GM21423 (cell line): ENCODE measurements around the gene ATAD3B.
"Not testable (repeated sequence)": the region's sequence is repeated elsewhere in the genome, so short reads cannot be mapped to it uniquely, and the experiment has no call there.

ENCODE experiments used
- ATAC-seq: cut with Tn5 transposase; IDR thresholded peaks from one replicate; pipeline ENCODE4 v1.9.1; 2021; ENCODE audit warnings: mild to moderate bottlenecking, moderate library complexity; ENCODE audit not compliant: unreplicated experiment

Gene ATAD3B

DNA sequence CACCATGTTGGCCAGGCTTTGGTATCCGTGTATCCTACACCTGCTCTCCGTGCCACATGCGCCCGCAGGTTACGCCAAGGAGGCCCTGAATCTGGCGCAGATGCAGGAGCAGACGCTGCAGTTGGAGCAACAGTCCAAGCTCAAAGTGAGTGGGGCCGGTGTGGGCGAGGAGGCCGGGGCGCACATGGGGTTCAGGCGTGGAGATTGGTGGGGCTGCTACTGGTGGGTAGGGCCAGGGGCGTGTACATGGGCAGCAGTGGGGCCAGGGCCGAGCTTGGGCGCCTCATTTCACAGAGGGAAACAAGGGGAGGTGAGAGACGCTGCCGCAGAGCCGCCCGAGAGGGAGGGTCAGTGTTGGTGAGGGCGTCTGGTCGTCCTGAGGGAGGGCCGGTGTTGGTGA lies 5.6 kb downstream of the ATAD3B start:
- no peak for ATAC-seq

DNA sequence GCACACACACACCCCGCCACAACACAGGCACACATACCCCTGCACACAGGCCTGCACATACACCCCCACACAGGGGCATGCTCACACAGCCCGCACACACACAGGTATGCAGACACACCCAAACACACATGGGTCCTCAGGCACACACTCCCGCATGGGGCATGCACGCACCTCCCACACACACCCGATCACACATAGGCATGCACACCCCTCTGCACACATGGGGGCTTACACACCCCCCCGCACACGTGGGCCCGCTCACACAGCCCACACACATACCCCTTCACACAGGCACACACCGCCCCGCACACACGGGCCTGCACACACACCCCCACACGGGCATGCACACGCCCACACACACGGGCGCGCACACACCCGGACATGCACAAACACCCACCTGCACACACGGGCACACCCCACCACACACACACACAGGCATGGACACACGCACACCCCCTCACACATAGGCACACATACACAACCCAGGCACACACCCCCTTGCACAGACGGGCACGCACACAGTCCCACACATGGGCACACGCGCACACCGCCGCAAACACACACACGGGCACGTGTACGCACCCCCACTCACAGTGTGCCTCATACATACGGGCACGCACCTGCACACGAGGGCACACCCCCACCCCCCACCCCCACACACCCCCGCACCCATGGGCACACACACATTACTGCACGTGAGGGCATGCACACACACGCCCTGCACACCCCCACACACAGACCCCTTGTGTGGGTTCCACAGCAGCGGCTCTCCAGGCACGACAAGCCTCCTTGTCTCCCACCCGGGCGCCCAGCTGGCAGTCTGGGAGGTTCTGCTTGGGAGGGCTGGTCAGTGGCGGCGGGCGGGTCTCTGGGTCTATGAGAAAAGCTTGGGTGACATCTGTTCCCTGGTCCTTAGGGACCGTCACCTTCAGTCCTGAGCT lies 8.3 kb downstream of the ATAD3B start:
- ATAC-seq = no peak

DNA sequence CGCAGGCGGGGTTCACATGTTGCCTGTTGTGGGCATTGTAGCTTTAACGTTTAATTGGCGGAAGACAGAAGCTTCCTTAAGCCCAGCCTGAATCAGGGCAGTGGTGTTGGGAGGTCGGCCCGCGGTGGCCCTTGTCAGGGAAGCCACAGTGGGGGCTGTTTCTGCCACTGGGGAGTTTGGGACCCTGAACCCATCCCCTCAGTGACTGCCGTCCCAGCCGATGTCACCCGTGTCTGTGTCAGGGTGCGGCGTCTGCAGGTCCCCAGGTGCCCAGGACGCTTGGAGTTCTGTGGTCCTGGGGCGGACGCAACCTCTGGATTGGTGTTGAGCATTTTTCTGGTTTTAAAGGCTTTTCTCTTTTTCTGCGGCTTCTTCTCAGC lies 8.9 kb downstream of the ATAD3B start:
- ATAC-seq = not testable (repeated sequence)

DNA sequence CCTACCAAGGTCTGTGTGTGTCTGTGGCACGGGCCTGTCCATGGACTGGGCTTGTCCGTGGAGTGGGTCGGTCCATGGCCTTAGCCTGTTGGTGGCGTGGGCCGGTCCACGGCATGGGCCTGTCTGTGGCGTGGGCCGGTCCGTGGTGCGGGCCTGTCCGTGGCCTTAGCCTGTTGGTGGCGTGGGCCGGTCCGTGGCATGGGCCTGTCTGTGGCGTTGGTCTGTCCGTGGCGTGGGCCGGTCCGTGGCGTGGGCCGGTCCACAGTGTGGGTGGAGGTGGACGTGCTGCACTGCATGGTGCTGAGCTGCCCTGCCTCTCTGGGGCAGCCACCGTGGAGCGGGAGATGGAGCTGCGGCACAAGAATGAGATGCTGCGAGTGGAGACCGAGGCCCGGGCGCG lies 10.2 kb downstream of the ATAD3B start:
- not testable (repeated sequence) for ATAC-seq

DNA sequence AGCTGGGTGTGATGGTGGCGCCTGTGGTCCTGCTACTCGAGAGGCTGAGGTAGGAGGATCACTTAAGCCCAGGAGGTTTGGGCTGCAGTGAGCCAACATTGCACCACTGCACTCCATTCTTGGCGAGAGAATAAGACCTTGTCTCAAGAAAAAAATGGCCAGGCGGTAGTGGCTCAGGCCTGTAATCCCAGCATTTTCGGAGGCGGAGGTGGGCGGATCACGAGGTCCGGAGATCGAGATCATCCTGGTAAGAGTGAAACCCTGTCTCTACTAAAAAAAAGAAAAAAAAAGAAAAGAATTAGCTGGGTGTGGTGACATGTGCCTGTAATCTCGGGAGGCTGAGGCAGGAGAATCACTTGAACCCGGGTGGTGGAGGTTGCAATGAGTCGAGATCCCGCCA lies 11.3 kb downstream of the ATAD3B start:
- ATAC-seq = no peak

DNA sequence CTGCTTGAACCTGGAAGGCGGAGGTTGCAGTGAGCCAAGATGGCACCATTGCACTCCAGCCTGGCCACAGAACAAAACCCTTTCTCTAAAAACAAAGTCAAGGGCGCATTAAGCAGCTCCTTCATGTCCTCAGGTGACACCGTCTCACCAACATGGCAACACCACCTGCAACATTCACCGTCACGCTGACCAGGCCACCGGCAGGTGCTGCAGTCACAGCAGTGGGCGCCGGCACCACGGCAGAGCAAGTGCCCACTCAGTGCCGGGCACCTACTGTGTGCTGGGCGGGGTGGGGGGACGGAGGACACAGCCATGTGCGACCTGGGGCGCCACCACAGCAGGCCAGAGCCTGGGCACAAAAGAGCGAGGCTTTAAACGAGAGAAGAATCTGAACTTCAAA lies 12.1 kb downstream of the ATAD3B start:
- ATAC-seq = no peak

DNA sequence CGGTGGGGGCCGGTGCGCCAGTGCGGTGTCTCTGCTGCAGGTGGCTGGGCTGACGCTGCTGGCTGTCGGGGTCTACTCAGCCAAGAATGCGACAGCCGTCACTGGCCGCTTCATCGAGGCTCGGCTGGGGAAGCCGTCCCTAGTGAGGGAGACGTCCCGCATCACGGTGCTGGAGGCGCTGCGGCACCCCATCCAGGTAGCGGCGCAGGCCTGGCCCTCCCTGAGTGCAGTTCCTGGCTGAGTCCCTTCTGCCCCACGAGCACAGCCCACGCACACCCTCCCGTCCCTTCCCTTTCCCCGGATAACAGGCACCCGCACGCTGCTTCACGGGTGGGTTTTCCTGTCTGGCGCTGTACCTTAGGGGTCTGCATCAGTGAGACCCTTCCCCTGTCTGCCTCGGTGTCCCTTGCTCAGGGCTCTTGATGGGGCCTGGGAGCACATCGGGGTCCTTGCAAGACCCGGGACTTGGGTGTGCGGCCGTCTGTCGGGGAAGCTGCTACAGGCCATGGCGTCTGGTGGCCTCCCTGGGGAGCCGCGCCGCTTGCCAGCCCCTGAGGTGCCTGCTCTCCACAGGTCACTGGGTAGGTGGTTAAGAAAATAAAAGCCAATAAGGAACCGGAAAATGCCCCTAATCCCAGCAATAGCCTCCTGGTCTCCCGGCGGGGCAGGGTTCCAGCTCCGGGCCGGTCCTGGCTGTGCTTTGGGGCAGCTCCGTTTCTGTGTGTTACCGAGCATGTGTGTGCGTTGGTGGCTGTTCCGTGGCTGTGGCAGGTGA lies 13.6 kb downstream of the ATAD3B start:
- not testable (repeated sequence) for ATAC-seq

DNA sequence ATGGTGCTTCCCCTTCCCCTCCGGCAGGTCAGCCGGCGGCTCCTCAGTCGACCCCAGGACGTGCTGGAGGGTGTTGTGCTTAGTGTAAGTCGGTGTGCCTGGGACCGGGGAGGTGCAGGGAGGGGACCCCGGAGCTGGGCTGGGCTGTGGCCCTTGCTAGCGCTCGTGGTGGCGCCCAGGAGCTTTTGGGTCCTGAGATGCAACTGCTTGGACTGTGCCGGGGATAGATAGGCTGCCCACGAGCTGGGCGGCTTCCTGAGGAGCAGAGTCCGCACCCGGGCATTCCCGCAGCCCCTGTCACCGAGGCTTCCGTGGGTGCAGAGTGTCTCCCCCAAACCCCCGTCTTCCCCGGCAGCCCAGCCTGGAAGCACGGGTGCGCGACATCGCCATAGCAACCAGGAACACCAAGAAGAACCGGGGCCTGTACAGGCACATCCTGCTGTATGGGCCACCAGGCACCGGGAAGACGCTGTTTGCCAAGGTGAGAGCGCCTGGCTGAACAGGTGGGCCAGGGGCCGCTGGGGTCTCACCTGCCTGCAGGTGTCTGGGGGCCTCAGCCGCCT lies 14.3 kb downstream of the ATAD3B start:
- ATAC-seq = not testable (repeated sequence)

DNA sequence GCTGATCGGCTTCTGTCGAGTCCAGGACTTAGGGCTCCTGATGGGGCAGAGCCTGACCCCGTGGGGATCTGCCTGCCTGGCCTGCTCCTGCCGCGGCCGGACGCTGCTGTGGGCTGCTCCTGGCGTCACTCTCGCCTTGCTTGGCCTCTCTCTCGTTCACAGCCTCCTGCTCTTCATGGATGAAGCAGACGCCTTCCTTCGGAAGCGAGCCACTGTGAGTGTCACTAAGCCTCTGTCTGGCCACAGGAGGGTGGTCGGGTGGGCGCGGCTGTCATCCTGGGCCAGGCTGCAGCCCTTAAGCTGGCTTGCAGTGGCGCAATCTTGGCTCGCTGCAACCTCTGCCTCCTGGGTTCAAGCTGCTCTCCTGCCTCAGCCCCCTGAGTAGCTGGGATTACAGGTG lies 16.1 kb downstream of the ATAD3B start:
- ATAC-seq = no peak

DNA sequence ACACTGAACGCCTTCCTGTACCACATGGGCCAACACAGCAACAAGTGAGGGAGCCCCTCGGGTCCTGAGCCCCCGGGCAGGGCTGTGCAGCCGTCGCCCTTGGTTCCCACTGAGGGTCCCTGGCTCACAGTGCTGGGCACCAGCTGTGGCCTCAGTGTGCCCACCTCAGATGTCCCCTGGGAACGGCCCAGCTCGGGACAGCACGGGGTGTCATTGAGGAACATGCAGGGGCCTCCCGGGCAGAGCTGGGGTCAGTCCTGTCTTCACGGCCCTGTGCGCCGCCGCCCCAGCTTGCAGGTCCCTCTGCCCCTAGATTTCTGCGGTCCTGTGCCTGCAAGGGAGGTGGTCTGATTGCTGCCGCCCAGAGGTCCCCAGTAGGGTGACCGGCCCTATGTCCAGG lies 17.7 kb downstream of the ATAD3B start:
- no peak for ATAC-seq

DNA sequence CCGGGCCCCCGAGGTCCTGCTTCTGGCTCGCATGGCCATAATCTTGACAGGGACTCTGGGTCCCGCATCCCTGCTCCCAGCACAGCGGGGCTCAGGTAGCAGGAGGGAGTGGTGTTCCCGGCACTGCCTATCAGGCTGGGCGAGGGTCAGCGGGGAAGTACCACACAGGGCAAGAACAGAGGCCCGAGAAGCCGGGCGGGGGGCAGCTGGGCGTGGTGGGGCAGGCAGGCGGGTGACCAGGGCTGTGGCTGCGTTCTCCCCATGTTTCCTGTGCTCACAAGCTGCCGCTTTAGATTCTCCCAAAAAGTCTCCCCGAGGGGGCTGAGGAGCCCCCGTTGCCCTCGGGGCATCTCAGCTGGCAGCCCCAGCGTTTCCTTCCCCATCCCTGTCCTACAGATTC lies 18.3 kb downstream of the ATAD3B start:
- no peak for ATAC-seq

DNA sequence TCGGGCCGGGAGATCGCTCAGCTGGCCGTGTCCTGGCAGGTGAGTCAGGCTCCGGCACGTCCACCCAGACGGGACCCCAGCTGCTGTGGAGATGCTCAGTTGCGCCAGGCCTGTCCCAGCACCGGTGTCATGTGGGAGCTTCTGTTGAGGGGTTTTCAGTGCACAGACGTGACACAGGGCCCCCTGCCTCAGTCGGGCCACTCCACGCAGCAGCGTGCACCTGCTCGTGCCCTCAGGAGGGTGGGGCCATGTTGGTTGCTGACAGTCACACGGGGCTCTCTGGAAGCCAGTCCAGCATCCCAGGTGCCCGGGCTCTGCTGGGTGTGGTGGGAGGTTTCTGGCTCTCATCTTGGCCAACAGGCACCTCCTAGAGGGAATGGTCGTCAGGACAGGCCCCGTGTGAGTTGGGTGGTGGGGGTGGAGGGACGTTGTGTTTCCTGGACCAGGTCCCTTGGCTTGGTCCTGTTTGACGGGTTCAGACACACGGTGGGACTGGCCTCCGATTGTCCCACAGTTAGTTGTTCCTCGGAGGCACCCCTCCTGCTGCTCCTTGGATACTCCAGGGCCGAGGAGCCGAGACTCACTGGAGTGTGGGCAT lies 19.2 kb downstream of the ATAD3B start:
- ATAC-seq = no peak

DNA sequence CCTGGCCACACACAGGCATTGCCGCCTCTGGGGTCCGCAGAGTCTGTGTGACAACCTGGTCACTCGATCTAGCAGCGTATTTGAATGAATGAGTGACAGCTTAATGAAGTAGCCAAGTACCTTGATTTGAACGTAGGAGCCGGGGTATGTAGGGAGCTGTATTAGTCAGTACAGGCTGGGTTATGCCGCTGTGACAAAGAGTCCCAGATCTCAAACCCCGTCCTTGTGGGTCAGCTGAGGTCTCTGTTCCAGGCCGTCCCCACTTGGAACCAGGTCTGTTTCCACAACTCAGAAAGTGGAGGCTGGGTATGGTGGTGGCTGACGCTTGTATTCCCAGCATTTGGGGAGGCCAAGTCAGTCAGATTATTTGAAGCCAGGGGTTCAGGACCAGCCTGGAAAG lies 20.0 kb downstream of the ATAD3B start:
- ATAC-seq = no peak

DNA sequence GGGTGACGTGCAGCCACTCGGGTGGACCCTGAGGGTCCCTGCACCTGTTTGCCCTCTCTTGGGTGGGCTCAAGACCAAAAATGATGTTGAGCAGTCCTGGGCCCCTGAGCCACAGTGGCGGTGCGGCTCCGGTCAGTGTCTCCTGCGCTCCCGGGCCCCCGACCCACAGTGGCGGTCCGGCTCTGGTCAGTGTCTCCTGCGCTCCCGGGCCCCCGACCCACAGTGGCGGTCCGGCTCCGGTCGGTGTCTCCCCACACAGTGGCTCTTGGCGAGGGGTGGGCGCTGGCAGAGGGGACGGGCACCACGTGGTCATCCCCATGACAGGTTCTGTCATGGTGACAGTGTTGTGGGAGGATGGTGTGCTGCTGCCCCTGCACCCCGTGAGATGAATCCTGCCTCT lies 22.7 kb downstream of the ATAD3B start:
- not testable (repeated sequence) for ATAC-seq

DNA sequence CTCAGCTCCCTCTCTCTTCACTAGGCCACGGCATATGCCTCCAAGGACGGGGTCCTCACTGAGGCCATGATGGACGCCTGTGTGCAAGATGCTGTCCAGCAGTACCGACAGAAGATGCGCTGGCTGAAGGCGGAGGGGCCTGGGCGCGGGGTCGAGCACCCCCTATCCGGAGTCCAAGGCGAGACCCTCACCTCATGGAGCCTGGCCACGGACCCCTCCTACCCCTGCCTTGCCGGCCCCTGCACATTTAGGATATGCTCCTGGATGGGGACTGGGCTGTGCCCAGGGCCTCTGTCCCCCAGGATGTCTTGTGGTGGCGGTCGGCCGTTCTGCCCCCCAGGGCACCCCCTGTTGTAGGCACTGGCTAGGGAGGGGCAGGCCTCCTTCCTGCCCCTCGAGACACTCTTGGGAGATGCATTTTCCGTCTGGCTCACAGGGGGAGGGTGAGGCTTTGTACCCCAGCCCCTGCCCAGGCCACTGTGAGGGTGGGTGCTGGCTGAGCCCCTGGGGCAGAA lies 24.0 kb downstream of the ATAD3B start:
- ATAC-seq = not testable (repeated sequence)

DNA sequence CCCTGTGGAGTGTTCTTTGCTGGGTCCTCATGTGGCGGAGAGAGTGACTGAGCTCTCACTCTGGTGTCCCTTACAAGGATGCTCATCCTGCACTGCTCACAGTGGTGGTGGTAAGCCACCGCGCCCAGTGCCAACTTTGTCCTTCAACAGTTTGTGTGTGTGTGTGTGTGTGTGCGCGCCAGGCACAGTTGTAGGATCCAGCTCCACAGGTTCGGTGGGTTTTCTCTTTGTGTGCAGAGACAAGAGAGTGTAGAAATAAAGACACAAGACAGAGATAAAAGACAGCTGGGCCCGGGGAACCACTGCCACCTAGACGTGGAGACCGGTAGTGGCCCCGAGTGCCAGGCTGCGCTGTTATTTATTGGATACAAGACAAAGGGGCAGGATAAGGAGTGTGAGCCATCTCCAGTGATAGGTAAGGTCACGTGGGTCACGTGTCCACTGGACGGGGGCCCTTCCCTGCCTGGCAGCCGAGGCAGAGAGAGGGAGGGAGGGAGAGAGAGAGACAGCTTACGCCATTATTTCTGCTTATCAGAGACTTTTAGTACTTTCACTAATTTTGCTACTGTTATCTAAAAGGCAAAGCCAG lies 33.3 kb downstream of the ATAD3B start:
- not testable (repeated sequence) for ATAC-seq

DNA sequence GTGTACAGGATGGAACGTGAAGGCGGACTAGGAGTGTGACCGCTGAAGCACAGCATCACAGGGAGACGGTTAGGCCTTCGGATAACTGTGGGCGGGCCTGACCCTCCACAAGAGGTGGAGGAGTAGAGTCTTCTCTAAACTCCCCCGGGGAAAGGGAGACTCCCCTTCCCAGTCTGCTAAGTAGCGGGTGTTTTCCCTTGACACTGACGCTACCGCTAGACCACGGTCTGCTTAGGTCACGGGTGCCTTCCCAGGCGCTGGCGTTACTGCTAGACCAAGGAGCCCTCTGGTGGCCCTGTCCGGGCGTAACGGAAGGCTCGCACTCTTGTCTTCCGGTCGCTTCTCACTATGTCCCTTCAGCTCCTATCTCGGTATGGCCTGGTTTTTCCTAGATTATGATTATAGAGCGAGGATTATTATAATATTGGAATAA lies 33.8 kb downstream of the ATAD3B start:
- ATAC-seq = not testable (repeated sequence)

DNA sequence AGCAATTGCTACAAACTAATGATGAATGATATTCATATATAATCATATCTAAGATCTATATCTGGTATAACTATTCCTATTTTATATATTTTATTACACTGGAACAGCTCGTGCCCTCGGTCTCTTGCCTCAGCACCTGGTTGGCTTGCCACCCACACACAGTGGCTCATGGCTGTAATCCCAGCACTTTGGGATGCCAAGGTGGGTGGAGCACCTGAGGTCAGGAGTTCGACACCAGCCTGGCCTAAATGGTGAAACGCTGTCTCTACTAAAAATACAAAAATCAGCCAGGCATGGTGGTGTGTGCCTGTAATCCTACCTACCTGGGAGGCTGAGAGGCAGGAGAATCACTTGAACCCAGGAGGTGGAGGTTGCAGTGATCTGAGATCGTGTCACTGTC lies 34.2 kb downstream of the ATAD3B start:
- ATAC-seq = not testable (repeated sequence)

DNA sequence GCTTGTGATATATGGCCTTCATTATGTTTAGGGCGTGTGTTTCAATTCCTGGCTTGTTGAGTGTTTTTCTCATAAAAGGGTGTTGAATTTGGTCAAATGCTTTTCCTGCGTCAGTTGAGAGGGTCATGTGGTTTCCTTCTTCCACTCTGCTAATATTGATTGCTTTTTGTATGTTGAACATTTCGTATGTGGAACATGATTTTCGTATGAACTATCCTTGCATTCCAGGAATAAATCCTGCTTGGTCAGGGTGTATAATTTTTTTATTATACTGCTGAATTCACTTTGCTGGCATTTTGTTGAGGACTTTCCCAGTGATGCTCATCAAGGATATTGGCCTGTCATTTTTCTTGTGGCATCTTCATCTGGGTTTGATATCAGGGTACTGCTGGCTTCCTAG lies 35.7 kb downstream of the ATAD3B start:
- ATAC-seq = no peak

DNA sequence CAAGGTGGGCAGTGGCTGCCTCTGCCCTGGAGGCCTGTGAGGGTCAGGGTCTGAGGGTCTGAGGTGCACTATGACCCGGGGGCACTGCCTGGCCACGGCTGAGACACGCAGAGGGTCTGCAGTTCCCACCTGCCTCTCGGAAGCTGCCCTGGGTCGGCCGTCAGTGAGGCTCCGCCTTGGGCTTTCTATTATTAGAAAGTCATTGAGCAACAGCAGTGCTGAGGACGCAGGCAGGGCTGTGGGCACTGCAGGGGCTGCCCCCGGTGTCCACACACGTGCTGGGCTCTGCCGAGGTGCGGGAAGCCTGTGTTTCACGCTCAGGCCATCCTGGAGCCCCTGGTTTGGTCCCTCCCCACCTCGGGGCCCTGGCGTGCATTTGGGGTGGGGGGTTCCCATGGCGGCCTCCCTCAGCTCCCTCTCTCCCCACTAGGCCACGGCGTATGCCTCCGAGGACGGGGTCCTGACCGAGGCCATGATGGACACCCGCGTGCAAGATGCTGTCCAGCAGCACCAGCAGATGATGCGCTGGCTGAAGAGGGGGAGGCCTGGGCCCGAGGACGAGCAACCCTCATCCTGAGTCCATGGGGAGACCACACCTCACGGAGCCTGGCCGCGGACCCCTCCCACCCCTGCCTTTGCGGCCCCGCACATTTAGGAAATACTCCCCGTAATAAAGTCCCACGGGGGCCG lies 37.4 kb downstream of the ATAD3B start:
- not testable (repeated sequence) for ATAC-seq
